Lower leg skin (tissue), 3 donors: Measurements from ENCODE around the gene RASL10B.

Experiments used
- CTCF ChIP-seq, 3 donors: fragments of 450-650 bp; IDR thresholded peaks; one replicate each; pipeline ENCODE4 v1.5.1; 2016; ENCODE audit warnings: antibody characterized with exemption in 3 of 3, mild to moderate bottlenecking in 3 of 3, moderate library complexity in 2 of 3
- POLR2A ChIP-seq, 2 donors: fragments of 450-650 bp; IDR thresholded peaks; one replicate each; pipeline ENCODE4 v1.6.1; 2016 to 2017; ENCODE audit warnings: antibody characterized with exemption in 2 of 2, mild to moderate bottlenecking in 1 of 2, moderate library complexity in 1 of 2

GRCh38 chr17:35692512-35693210 is 38.8 kb upstream of the RASL10B start:
- TF ChIP-seq CTCF (IDR thresholded peaks at IDR 0.05) (no peak), POLR2A (IDR thresholded peaks at IDR 0.05) (no peak)
